ENCODE results near the gene RAI2.
A peak's percentile ranks its signal among the peaks of the same experiment; 100 is the strongest.

The RAI2 gene

DNA sequence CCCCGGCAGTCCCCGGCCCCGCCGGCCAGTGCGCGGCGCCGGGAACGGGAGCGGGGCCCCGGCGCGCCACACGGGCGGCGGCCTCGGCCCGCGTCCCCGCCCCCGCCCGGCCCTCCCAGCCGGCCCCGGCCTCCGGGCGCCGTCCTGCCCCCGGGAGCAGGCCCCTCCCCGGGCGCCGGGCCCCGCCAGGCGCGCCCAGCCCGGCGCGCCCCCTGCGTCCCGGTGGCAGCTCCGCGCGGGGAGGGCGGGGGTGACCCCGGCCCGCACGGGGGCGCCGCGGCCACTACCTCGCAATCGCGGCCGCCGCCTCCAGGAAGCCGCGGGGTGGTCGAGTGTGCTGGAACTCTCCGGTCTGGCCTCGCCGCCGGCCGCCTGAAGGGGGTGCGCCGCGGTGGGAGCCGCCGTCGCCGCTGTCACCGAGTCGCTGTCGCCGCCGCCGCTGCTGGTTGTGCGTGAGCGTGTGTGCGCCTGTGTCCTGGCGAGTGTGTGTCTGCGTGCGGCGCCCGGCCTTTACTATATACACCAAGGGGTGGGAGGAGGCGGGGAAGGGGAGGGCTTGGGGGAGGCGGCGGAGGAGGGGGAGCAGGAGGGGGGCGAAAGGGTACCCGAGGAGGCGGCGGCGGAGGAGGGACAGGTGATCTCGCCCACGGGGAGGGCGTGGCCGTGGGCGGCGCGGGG, at the start of gene RAI2:
Gene RAI2, minus strand, starts transcription at position 488 of the 678 bp plus-strand sequence. CDS start 59,288 bp downstream, outside the sequence.
- peak in 1 of 2 donors; percentile 8 for DNase-seq (ENCODE audit: low read depth in 2 of 2)

DNA sequence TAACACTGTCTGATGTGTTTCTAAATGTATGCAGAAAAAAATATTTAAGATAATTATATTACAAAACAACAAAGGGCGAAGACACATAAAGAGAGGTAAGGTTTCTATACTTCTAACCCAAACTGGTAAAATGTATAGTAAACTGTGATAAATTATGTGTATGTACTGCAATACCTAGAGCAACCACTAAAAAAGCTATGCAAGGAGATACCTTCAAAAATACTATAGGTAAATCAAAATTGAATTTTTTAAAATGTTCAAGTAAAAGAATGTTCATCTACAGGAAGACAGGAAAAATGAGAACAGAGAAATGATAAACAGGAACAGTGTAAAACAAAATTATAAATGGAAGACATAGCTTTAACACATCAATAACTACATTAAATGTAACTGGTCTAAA, 27.3 kb upstream of the RAI2 start:
- no peak for DNase-seq (ENCODE audit: low read depth in 2 of 2)

DNA sequence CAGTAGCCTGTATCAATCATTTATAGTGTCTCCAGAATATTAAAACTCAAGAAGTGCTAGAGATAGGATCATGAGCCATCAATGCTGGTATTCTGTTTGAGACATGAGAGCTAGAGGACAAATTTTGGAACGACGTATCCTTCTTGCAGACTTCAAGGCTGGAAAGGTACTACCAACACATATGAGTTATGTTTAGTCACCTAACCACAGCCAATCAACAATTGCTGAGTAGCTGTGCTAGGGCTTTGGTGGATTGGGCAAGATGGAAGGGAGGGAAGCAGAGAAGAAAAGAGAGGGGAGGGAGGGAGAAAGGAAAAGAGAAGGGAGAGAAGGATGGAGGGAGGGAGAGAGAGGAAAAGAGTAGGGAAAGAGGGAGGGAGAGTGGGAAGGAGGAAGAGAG, 21.6 kb upstream of the RAI2 start:
- no peak for DNase-seq (ENCODE audit: low read depth in 2 of 2)

DNA sequence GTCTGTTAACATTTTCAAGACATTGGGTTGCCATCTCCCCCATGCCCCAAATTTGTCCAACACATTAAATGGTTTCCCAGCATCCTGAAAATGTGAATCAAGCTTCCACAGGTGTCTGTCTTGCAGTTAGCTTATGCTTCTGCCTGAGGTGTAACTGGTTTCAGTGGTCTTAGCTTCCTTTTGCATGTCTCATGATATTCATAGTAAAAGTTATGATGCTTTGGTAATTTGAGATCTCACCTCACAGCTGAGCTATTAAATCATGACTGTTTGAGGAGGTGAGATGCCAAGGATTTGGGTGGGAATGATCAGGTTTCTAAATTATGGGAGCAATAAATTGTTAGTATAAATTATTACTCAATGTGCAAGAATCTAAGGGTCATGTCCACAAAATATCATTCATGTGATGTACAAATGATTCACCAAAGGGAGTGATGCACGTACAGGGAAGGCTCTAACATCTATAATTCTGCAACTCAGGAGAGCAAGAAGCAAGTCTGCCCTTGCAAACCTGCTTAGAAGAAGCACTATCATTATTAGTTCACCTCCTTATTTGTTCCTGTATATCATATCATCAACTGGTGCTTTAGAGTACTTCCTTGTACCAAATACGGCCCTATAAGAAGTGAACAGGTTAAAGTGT, 17.1 kb upstream of the RAI2 start:
- no peak for DNase-seq (ENCODE audit: low read depth in 2 of 2)

DNA sequence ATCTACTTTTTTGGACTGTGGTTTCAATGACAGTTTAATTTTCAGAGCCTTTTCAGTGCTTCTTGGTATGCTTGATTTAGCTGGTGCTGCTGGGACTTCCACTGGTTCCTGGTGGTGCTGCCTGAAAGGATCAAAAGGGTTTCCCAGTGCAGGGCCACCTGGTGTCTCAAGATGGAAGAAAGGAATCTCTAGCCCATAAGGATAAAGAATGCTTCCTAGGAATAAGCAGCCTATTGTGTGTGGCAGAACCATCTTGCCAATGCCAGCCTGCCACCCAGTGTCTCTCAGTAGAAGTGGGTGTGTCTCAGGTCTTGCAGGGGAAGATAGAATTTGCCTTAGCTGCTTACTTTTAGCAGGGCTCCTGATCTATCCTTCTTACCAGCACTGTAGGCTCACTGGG, 15.0 kb upstream of the RAI2 start:
- DNase-seq (ENCODE audit: low read depth in 2 of 2), result no peak

DNA sequence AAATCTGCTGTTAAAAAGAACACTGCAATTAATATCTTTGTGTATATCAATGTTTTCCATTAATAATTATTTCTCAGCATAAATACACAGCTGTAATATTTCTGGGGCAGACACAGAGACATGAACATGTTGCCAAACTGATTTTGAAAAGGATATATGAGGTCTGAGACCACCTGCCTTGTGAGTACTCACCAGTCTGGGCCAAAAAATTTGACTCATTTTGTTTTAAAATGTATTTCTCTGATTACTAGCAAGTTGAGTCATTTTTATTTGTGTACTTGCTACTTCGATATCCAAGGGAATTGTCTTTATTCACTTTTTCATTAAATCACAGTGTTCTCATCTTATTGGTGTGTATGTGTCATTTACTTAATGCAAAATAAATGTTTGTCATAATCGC, 8.5 kb upstream of the RAI2 start:
- no peak for DNase-seq (ENCODE audit: low read depth in 2 of 2)

- DNase-seq (ENCODE audit: low read depth in 2 of 2), result no peak
Observed at GRCh38 chrX:17861489-17862011, 452 bp upstream of the RAI2 start.

GRCh38 chrX:17860179-17860780, 818 bp downstream of the RAI2 start:
- DNase-seq (ENCODE audit: low read depth in 2 of 2), result no peak

DNA sequence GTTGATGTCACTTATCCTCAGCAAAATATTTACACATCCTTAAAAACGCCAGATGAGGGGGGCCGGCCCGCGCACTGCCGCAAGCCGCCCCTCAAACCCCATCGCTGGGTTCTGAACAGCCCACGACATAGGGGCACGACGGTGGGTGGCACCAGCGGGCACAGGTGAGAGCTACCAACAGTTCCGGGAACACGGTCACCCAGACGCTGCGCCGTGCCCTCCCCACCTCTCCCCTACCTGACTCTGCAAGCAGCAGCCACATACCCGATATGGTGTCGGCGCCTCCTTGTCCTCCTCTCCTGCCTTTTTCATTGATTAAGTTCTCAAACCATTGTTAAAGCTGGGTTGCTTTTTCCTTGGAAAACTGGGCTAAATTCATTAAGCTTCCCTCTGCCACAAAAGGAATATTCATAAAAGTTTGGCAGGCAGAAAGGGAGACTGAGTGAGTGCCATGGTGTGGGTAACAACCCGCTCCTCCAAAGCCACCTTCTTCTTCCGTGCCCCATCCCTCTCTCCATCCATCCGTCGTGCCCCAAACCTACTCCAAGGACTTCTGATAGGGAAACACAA, 1.4 kb downstream of the RAI2 start:
- DNase-seq (ENCODE audit: low read depth in 2 of 2), result no peak

- no peak for DNase-seq (ENCODE audit: low read depth in 2 of 2)
Observed at GRCh38 chrX:17854531-17854930, 6.6 kb downstream of the RAI2 start.

DNA sequence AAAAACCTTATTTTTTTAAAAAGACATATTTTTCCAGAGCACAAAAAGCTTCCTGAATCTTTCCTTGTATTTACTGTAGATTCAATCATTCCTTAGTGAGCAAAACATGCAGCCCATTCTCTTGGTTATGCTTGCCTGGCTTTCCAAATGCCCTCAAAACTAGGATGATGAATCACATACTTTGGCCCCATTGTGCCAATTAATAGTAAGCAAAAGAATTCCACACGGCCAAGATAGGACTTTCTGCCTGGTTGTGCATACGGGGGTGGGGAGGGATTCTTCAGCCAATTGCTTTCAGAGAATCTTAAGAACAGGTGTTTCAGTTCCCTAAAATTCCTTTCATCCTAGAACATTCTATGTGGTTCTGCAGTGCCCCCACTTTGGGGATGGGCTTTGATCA, 7.0 kb downstream of the RAI2 start:
- no peak for DNase-seq (ENCODE audit: low read depth in 2 of 2)

GRCh38 chrX:17851874-17852273, 9.2 kb downstream of the RAI2 start:
- no peak for DNase-seq (ENCODE audit: low read depth in 2 of 2)

DNA sequence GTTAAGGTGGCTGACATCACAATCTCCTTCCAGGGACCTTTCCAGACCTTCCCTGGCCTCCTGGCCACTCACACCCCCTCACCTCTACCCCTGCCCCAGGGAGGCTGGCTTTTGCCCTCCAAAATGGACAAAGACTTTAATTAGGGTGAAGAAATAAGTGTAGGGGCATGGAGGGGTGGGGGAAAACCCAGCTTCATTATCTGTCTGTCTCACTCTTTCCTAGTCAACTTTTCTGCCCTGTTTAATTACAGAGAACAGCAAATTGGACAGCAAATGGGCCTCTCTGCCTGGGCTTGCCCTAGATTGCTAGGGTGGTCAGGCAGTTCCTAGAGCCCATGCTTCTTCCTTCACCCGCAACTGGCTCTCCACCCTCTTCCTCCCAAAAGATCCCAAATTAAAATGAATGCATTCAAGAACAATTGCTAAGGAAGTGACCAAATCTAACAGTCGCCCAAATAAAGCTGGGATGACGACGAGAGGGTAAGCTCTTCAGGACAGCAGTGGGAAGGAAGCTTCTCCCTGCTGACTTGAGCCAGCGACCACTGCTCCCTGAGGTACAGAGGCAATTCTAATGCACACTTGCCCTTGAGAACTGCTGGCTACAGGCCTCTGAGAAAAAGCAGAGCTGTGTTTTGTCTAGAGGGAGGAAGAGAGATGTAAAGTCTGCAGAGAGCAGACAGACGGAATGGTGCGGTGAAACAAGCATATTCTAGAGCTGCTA, 12.4 kb downstream of the RAI2 start:
- DNase-seq (ENCODE audit: low read depth in 2 of 2), result no peak

- no peak for DNase-seq (ENCODE audit: low read depth in 2 of 2)
Observed at GRCh38 chrX:17846045-17846444, 15.1 kb downstream of the RAI2 start.

GRCh38 chrX:17844236-17844635, 16.9 kb downstream of the RAI2 start:
- no peak for DNase-seq (ENCODE audit: low read depth in 2 of 2)

GRCh38 chrX:17842769-17843525, 18.2 kb downstream of the RAI2 start:
- no peak for DNase-seq (ENCODE audit: low read depth in 2 of 2)

DNA sequence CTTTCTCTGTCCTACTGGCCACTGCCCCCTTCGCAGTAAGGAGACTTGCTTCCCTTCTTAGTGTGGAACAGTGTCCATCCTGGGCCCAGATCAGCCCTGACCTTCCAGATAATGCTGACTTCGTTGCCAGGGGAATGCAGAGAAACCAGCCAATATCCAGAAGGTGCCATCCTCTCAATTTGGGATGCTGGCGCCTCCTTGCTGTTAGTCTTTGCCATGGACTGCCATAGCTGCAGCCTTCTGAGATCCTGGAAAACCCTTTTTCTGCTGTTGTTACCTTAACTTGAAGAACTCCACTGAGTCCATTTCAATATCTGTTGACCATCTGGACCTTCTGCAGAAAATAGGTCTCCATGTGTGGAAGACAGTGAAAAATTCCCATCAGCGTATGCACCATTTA, 21.8 kb downstream of the RAI2 start:
- DNase-seq (ENCODE audit: low read depth in 2 of 2), result no peak

DNA sequence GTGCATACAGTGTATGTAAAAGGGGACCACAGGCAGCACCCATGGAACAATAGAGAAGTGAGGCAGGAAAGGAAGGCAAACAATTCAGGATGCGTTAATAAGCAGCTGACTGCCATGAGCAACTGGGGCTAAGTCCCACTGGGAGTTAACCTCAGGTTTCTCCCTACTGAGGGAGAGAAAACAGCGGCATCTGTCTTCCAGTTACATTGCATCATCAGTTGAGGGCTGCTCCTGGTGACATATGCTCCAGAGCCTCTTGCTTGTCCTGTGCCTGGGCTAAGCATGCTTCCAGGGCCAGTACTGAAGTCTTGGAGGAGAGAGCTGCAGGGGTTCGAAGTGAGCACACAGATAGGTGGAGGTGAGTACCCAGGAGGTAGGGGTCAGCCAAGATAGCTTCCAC, 24.3 kb downstream of the RAI2 start:
- DNase-seq (ENCODE audit: low read depth in 2 of 2), result no peak

- DNase-seq (ENCODE audit: low read depth in 2 of 2), result no peak
Observed at GRCh38 chrX:17833954-17834353, 27.1 kb downstream of the RAI2 start.

DNA sequence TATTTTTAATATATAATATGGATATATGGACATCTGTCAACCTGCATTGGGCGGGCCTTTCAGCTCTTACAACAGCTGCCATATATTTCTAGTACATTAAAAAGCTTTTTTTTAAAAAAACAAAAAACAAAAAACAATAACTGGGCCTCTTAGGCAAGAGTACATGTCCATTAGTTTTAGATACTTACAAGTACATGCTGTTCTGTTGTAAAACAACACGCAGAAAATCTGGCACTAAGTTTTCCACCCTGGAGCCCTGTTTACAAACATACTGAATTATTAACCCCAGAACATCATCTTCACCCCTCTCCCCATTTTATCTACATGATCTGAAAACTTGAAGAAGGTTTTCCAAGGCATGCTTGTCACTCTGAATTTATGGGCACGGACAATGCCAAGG, 29.8 kb downstream of the RAI2 start:
- no peak for DNase-seq (ENCODE audit: low read depth in 2 of 2)

- DNase-seq (ENCODE audit: low read depth in 2 of 2), result no peak
Observed at GRCh38 chrX:17830211-17830610, 30.9 kb downstream of the RAI2 start.
